HG03064 (cell line): ENCODE data around the gene AUH.
A peak's percentile ranks its signal among the peaks of the same experiment; 100 is the strongest.

Source experiments
- ATAC-seq: cut with Tn5 transposase; IDR thresholded peaks from one replicate; pipeline ENCODE4 v1.9.1; 2021; ENCODE audit warnings: low read depth; ENCODE audit not compliant: unreplicated experiment

AUH gene

DNA sequence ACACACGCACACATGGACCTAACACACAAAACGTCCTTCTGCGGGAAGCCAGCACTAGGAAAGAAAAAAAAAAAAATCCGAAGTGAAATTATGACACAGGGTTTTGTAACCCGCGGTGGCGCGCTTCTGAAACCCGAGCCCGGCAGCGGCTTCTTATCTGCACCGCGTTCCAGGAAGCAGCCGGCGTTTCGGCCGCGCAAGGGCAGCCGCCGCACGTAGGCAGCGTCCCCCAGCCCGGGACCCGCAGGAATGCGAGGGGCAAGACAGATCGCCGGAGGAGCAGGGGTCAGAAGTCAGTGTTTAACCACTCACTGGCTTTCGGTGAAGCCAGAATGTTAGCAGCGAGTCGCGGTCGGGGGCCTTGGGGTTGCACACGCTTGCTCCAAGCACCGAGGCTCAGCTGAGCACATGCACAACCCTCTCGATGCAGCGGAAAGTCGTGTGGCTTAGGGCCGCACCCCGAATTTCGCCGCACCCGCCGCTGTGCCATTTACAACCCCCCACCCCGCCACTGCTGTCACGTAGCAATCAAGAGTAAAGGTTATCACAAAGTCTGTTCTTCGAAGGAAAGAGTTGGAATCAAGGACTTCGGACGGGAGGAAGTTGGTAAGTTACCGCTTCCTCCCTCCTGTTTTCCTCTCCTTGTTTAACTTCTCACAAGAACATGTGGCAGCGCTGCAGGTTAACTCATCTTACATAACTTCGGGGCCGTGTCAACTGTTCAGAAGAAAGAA lies 167.9 kb downstream of the AUH start:
- ATAC-seq, result peak; percentile 47

DNA sequence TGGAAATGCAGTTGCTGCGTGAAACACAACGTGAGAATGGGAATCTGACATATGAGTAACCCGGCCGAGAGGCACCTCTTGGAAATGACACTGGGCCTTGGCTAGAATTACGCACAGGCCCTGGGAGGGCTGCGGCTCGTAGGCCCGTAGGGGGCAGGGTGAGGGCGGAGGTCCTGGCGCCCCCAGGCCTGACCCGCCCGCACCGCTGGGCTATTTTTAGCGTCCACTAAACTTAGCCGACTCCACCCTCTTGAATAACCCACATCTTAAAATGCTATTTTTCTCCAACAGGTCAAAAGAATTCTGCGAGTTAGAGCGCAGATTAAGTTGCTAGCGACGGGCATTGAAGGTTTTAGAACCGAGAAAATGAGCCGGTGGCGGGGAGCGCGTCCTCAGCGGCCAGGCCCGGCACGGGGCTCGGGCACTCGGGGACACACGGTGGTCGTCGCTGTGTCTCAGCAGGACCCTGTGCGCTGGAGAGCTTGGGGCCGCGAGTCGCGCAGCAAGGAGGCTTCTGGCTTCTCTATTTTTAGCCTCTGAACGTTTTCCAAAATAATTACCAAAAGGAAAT lies 168.5 kb downstream of the AUH start:
- no peak for ATAC-seq

DNA sequence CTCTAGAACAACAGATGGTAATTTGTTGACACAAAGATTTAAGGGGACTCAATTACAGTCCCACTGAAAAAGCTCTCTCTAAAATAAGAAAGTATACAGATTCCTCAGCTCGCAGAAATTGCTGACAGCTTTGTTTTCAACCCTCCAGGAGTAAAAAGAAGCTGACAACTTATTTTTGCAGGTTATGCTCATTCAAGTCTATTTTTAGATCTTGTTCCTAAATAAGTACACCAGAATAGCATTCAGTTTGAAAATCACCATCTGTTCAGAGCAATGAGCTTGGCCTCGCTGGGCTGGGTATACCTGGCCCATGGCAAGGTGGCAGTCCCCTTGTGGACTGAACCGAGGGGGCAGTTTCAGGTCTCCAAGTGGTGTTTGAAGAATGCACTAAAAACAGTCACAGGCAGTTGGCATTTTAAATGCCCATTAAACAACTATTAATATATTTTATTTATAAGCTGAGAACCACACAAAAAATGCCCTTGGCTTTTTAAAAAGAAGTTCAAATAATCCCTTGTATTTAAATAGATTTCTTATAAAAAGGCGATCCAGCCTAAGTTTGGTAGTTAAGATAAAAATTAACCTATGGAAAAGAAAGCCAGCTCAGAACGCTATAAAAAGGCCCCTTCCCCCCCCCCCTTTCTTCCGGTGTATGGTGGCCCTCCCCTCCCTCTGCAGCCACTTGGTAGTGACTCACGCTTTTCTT lies 169.2 kb downstream of the AUH start:
- ATAC-seq, result no peak

DNA sequence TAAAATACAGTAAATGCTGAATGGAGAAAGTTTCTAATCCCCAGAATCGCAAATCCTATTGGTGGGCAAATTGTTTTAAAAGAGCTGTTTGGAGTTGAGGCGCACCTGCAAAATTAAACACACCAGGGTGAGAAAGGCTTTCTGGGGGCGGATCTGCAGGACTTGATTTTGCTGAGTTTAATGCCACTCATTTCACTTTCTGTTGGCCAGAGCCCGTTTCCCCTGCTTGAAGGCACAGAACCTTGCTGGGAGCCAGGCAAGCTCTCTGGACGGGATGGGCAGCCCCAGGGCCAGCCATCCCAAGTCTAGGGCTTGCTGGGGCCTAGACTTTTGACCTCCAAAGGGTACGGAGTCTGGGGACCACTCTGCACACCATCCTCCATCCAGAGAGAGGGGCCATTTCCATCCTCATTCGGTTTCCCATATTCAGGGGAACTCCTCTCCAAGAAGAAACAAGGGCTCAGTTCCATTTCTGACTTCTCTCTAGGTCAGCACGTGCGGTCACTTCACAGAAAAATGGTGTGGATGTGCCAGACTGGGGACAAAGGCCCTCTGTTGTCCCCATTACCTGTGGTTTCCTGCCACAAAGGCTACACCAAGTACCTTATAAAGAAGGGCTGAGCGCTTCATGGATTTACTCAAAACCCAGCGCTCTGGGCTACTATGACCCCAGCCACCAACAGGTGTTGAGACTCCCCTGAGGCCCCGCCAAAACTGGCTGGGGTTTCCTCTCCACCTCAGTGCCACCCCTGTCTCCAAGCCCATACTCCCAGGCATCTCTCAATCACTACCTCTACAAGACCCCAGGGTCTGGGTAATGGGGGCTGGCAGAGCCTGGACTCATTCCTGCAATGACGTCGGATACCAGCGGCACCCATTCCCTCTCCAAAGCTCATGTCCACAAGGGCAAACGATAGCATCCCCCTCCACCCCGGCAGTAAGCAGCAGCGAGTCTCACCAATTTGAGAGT lies 170.0 kb downstream of the AUH start:
- ATAC-seq, result no peak

DNA sequence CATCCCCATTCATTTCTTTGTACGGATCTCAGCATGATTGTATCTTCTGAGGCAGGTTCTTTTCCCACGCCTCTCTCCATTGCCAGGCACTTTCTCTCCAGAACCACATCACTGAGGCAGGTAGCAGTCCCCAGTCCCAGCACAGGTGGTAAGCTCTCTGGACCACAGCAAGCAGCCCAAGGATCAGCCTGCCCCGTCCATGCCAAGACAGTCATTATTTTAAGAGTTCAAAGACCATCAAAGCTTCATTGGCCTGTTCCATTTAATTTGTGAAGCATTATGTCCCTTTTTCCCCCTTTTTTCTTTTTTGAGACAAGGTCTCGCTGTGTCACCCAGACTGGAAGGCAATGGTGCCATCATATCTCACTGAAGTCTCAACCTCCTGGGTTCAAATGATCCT lies 171.7 kb downstream of the AUH start:
- no peak for ATAC-seq

DNA sequence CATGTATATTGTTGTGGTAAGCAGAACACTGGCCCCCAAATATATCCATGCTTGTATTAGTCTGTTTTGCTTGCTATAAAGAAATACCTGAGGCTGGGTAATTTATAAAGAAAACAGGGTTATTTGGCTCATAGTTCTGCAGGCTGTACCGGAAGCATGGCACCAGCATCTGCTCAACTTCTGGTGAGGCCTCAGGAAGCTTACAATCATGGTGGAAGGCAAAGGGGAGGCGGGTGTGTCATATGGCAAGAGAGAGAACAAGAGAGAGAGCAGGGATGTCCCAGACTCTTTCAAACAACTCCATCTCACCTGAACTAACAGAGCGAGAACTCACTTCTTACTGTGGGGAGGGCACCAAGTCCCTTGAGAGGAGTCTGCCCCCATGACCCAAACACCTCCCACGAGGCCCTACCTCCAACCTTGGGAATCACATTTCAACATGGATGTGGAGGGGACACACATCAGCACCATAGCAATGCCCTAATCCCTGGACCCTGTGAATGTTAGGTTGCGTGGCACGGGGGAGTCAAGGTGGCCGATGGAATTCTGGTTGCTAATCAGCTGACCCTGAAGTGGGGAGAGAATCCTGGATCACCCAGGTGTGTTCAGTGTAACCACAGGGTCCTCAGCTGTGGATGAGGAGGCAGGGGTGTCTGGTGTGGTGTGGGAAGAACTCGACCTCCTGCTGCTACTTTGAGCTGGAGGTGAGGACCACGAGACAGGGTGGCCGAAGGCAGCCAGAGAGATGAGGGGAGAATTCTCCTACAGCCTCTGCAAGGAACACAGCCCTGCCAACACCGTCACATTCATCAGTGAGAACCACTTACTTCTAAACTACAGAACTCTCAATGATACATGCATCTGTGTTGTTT lies 172.8 kb downstream of the AUH start:
- no peak for ATAC-seq

DNA sequence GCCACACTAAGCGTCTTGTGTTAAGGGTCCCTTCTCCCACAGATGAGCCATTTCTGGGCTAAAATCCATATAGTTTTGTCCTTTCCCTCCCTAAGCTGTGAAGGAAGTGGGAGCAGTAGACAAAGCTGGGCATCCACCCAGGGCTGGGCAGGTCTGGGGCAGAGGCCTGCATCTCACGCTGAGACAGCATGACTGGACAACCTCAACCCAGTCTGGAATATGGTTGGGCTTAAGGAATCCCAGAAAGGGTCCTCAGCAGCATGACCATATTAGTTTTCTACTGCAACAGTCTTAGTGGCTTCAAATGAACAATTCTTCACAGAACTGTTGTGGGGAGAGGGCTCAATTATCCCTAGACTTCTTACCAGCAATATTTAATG lies 173.8 kb downstream of the AUH start:
- ATAC-seq, result no peak

DNA sequence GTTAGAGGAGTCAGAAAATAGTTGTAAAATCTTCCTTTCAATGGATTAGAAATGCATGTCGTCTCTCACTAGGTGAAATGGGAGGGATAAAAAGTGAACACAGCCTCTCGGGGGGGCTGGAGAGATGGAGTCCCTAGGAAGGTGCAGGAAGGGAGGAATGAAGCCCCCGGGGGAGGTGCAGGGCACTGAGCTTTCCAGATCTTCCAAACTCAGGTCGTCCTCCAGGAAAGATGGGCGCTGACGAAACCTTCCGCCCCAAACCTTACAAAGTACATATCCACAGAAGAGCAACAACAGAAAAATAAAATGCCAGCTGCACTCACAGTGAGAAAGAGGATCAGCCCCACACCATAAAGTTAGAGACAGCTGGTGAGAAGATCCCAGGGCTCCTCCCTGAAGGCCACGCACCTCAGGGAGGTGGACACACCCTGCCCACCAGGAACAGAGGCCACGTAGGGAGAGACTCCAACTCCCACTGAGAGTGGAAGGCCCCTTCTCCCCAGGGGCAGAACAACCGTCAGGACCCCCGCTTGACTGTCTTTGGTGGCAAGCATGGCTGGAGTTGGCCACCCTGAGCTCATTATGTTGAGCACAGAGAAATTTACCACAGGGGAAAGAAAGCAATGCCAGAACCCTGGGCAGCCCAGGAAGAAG lies 174.3 kb downstream of the AUH start:
- ATAC-seq, result no peak

DNA sequence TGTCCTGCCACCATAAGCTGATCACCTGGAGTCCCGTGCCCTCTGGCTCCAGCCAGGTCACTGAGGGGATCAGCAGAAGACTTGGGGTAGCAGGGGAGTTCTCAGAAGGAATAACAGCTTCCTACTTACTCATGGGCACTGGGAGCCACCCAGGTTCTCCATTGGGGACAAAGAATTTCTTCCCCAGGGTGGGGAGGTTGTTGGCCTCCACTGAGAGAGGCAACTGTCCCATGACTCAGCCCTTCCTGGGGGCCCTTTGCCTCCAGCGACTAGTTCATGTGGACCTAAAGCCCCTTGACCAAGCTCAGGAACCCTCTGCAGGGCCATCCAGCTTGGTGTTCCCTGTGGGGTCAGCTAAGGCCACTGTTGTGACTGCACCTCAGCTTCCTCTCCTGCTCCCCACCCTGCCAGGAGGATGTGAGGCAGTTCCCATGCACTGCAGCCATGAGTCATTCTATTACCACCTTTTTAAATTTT lies 175.0 kb downstream of the AUH start:
- no peak for ATAC-seq

DNA sequence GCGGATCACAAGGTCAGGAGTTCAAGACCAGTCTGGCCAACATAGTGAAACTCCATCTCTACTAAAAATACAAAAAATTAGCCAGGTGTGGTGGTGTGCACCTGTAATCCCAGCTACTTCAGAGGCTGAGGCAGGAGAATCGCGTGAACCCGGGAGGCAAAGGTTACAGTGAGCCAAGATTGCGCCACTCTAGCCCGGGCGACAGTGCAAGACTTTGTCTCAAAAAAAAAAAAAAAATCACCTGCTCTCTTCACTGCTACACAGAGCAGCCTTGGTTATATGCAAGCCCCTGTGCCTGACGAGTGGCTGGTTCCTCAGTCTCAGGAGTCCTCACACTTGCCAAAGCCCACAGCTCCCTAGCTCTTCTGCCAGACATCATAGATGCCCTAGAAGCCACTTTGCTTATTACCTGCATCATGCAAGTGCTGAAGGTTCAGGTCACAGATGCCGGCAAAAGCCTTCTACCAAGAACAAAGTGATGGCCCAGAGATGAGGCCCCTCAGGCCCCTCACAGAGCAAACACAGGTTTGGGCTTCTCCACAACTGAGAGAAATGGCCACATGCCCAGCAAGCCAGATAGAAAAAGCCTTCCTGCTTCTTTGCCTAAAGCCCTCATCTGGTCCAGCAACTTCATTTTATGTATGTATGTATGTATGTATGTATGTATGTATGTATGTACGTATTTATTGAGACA lies 176.4 kb downstream of the AUH start:
- no peak for ATAC-seq

DNA sequence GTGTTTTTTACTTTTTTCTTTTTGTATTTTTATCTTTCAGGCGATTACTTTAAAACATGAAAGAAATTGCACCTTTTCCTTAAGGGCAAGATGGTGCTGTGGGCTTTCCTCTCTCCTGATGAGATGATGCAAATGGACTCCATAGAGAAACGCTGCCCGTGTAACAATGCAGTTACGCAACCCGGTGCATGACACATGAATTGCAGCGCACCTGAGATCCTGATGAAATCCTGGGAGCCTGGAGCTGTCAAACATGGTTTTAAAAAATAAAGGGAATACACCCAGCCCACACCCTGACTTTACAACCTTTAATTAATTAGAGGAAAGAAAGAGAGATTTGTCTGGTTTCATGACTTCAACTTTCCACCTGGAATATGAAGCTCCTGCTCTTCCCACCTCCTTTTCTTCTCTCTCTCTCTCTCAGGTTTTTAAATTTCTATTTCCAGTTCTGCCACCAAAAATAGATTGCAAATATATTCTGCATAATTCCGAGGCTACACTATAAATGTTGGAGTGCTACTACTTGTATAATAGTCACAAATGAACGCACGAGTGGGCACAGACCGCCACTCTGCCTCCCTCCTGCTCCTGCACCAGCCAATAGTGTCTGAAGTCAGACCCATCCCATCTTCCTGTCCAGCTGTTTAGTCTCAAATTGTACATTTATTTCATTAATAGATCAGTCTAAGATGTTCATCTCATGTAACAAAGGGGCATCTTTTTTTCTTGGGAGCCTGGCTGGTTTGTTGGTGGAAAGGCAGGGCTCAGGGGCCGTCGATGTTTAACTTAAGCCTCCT lies 179.1 kb downstream of the AUH start:
- no peak for ATAC-seq

DNA sequence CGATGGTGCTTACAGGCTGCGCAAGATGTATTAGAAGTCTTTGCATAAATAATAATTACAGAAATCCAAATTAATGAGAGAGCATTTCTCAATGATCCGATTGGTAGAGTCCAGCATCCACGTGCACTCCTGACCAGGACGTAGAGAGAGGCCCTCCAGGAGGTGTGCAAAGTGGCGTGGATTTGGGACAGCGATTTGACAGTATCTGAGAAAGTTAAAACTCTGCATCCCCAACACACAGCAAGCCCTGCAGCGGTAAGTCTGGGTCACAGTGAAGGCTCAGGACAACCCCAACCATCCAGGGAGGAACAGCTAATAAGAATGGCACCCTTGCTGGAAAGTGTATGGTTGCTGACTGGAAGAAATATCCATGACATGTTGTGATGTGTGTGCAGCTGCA lies 180.2 kb downstream of the AUH start:
- no peak for ATAC-seq

DNA sequence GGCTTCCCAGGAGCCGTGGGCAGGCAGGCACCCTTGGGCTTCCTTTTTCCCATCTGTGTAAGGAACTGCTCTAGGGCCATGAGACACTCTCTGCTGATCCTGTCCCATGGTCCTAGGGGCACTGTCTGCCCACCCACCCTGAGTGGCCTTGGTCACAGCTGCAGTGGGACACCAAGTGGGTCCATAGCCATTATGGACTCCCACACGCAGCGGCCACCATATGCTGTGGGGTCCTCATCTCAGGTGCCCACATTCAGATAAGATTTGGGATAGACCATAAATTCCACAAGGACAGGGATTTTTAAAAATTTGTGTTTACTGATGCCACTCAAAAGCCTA lies 180.8 kb downstream of the AUH start:
- no peak for ATAC-seq

DNA sequence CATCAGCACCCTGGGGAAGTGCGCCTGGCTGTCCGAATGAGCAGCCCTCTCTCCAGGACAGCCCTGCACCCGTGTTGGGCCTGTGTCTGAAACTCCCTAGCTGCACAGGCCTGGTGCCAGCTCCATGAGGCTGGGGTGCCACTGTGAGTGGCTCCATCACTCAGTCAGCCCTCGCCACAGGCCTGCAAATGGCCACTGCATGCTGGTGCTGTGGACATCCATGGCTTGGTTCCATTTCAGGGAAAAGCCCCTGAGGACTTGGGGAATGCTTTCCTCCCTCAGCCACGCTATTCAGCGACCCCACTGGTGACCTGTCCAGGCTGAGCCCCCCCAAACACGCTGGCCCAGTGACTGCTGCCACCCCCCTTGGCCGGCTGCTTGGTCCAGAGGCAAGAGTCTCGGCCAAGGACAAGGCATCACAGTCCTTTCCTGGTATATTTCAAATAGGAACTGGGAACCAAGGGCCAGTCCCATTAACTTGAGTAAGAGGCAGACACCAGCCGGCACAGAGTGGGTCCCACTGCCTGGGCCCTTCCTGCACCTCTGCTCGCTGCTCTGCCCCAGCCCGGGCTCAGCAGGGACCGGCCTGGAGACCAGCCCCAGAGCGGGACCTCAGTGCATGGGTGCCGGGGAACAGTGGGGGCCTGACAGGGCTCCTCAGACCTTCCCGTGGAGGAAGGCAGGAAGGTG lies 181.3 kb downstream of the AUH start:
- no peak for ATAC-seq

DNA sequence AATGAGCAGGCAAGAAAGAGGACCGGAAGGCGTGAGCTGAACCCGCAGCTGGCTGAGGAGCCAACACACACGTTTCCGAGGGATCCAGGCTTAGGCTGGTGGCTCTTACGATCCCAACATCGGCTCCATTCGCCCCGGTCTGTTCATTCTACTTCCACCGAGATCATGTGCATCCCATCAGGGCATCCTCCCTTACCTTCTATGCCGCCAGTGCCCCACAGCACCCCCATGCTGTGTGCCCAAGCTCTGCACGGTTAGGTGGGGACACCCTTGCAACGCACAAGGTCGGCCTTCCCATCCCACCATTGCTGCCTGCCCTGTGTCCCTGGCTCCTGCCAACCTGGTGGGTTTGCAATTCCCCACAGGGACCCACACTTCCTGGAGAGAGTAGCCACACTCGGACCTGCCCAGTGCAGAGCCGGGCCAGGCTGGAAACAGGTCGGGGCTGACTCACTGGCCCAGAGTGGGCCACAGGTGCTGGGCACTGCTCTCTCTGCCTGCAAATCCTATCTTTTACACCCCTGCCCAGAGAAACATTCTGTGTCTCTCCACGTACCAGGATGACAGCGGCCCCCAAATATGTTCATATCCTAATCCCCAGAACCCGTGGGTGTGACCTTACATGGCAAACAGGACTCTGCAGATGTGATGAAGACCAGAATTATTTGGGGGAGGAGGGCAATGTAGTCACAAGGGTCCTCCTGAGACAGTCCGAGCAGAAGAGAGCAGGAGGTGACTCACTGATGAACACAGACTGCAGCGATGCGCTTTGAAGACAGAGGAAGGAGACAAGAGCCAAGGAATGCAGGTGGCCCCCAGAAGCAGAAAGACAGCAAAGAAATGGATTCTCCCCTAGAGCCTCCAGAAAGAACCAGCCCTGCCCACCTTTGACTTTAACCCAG lies 182.2 kb downstream of the AUH start:
- no peak for ATAC-seq
